T-cell (primary cell): Measurements from ENCODE around the gene MCTP1. TPM values are rescaled to one million over a fixed set of nuclear protein-coding genes. Genes with fewer than 3 reads are reported as not detected.
A peak's percentile ranks its signal among the peaks of the same experiment; 100 is the strongest.

Source experiments
- ATAC-seq, 4 experiments: fragments of 200-7000 bp in 3 of 4; fragments of 150-1000 bp in 1 of 4; cut with Tn5 transposase; replicated peaks in 1 of 4; 1 replicate in 3 of 4; 2 replicates in 1 of 4; pipeline ENCODE4 v1.10.0; 2021; ENCODE audit warnings: moderate library complexity in 3 of 4, mild to moderate bottlenecking in 2 of 4, moderate number of reproducible peaks in 1 of 4
- CTCF ChIA-PET, 2 donors: fragments of 300-600 bp; sonication (Branson Sonifier 250); formaldehyde crosslinking; loops; one replicate each; lab custom pipeline; 2022; ENCODE audit warnings: antibody characterized with exemption in 2 of 2; lab: Charles Lee
- POLR2A ChIA-PET, 2 donors: fragments of 300-600 bp; sonication (Branson Sonifier 250); formaldehyde crosslinking; loops; one replicate each; lab custom pipeline; 2022; ENCODE audit warnings: antibody characterized with exemption in 2 of 2; lab: Charles Lee
- DNase-seq, 35 experiments: peaks; one replicate each; pipeline versions ENCODE4 v3.0.0 to v3.0.0-alpha.2; 2013 to 2023
- H3K27ac ChIP-seq: one replicate; pipeline ENCODE4 v1.5.1; 2013; ENCODE audit warnings: low read length
- H3K27me3 ChIP-seq, 2 experiments: replicated peaks in 1 of 2; 1 replicate in 1 of 2; 2 replicates in 1 of 2; pipeline versions ENCODE4 v1.6.1 to v1.7.0; 2013; ENCODE audit warnings: low read length in 1 of 2, mixed read lengths in 1 of 2; ENCODE audit not compliant: control insufficient read depth in 2 of 2, insufficient read depth in 2 of 2; ENCODE audit errors: extremely low read depth in 1 of 2
- H3K36me3 ChIP-seq, 2 donors: 1 replicate in 1 of 2; 2 replicates in 1 of 2; pipeline versions ENCODE4 v1.6.1 to v1.7.0; 2013; ENCODE audit warnings: low read length in 1 of 2; ENCODE audit not compliant: control insufficient read depth in 2 of 2, insufficient read depth in 1 of 2; ENCODE audit errors: extremely low read depth in 1 of 2
- H3K4me1 ChIP-seq, 2 experiments: 1 replicate in 1 of 2; 2 replicates in 1 of 2; pipeline versions ENCODE4 v1.6.1 to v1.7.0; 2013; ENCODE audit warnings: low read length in 2 of 2, mixed read lengths in 1 of 2; ENCODE audit not compliant: insufficient read depth in 2 of 2, control insufficient read depth in 1 of 2; ENCODE audit errors: extremely low read depth in 1 of 2
- H3K4me3 ChIP-seq, 2 donors: 1 replicate in 1 of 2; 2 replicates in 1 of 2; pipeline versions ENCODE4 v1.5.1 to v1.7.0; 2013; ENCODE audit warnings: mild to moderate bottlenecking in 2 of 2, low read length in 1 of 2, moderate library complexity in 1 of 2; ENCODE audit not compliant: control insufficient read depth in 1 of 2; ENCODE audit errors: extremely low read depth in 1 of 2
- H3K9me3 ChIP-seq: 2 replicates; pipeline ENCODE4 v1.7.0; 2013
- H3K27ac Mint-ChIP-seq, 2 donors: one replicate each; pipeline ENCODE4 v1.8.0; 2020 to 2021; ENCODE audit warnings: mild to moderate bottlenecking in 2 of 2, mixed read lengths in 2 of 2
- H3K27me3 Mint-ChIP-seq, 2 donors: one replicate each; pipeline ENCODE4 v1.8.0; 2021 to 2022; ENCODE audit warnings: mixed read lengths in 2 of 2
- H3K36me3 Mint-ChIP-seq: one replicate; pipeline ENCODE4 v1.8.0; 2021; ENCODE audit warnings: mixed read lengths
- H3K4me1 Mint-ChIP-seq, 3 donors: one replicate each; pipeline ENCODE4 v1.8.0; 2020 to 2022; ENCODE audit warnings: mixed read lengths in 3 of 3, mild to moderate bottlenecking in 1 of 3
- H3K4me3 Mint-ChIP-seq, 3 donors: one replicate each; pipeline ENCODE4 v1.8.0; 2020 to 2022; ENCODE audit warnings: mild to moderate bottlenecking in 3 of 3, mixed read lengths in 3 of 3, moderate library complexity in 3 of 3
- H3K9me3 Mint-ChIP-seq, 3 donors: one replicate each; pipeline ENCODE4 v1.8.0; 2020 to 2022; ENCODE audit warnings: mixed read lengths in 3 of 3
- WGBS: methylation state at CpG from one replicate; pipeline ENCODE4 v1.1.5; 2013; ENCODE audit warnings: missing lambda C conversion rate; ENCODE audit not compliant: insufficient coverage; 5-methylcytosine and 5-hydroxymethylcytosine counted together
- total RNA-seq, 35 experiments: library from RNA in 6 of 35; stranded (reverse) in 6 of 35; fragments of 120-200 nt in 1 of 35; gene quantifications; one replicate each; pipeline versions ENCODE4 v1.2.1 to v1.2.4 and lab custom pipeline; 2013 to 2026

MCTP1 gene
- total RNA-seq, 5 donors from 2014 or later (not counting 1 experiment from before 2014, with no cell fraction given): 0.21 to 2.9 (median 1.7) TPM; not detected in 1

DNA sequence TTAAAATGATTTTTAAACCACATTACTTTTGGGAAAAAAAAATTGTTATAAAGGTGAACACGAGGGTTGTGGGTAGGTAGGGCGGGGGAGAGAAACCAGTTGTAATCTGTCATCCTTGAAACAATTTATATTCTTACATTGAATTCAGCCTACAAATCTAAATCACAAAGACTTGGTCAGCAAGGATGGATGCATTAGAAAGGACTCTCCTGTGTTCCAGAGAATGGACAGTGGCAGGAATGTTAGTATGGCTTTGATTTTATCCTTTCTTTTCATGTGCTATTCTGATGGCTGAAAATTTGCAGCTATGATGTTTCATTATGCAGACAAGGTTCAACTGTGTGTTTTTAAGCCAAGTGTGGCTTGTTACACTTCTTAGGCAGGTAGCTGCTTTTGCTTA, 431.8 kb downstream of the MCTP1 start:
- no peaks in the 10 kb centered on the region for H3K36me3 ChIP-seq
- WGBS: no CpG with 5 or more reads among the region's 2 CpGs
- ChIA-PET POLR2A (no interaction called here), CTCF (no interaction called here)
- DNase-seq (no peak), ATAC-seq (no peak)
- H3K9me3 ChIP-seq: no peaks in the 10 kb centered on the region
- no peak overlapping the region for H3K4me3 Mint-ChIP-seq
- H3K4me3 ChIP-seq: no peak overlapping the region
- H3K27me3 Mint-ChIP-seq: no peaks in the 10 kb centered on the region
- no peak overlapping the region for H3K27ac ChIP-seq
- no peaks in the 10 kb centered on the region for H3K9me3 Mint-ChIP-seq
- H3K27ac Mint-ChIP-seq: no peak overlapping the region
- peaks cover 0 to 4% (median 0%) of the 10 kb centered on the region in 3 donors for H3K4me1 Mint-ChIP-seq
- H3K27me3 ChIP-seq: no peaks in the 10 kb centered on the region
- peaks cover 0 to 2% of the 10 kb centered on the region in 2 experiments for H3K4me1 ChIP-seq
- no peaks in the 10 kb centered on the region for H3K36me3 Mint-ChIP-seq

DNA sequence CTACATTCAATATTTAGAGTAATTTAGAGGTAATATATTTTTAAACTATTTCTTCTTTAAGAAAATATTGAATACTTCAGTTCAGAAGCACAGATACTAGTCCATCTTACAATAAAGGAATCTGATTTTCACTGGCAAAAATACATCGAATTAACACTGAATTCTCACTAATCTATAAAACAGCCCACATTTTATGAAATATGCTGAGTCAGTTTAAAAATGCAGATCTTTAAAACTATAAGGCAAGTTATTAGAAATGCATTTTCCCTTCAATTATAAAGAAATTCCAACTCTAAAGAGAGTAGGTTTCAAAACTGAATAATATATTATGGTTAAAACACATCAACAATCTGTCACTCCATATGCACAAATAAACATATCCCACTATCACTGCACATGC, 433.9 kb downstream of the MCTP1 start:
- Histone ChIP-seq H3K27ac (no peak overlapping the region), H3K4me3 (no peak overlapping the region), H3K36me3 (no peaks in the 10 kb centered on the region), H3K4me1 (peaks cover 0 to 2% of the 10 kb centered on the region in 2 experiments), H3K9me3 (no peaks in the 10 kb centered on the region), H3K27me3 (no peaks in the 10 kb centered on the region)
- ATAC-seq: no peak
- Mint-ChIP-seq H3K4me1 (peaks cover 0 to 4% (median 0%) of the 10 kb centered on the region in 3 donors), H3K36me3 (no peaks in the 10 kb centered on the region), H3K27me3 (no peaks in the 10 kb centered on the region), H3K9me3 (no peaks in the 10 kb centered on the region), H3K4me3 (no peak overlapping the region), H3K27ac (no peak overlapping the region)
- WGBS: no CpG with 5 or more reads among the region's 1 CpG
- ChIA-PET POLR2A (no interaction called here), CTCF (interaction anchor here (0.9 to 1.5 kb wide), 6 partner anchors 10 to 1268 kb away, joined by 3 to 15 read pairs (median 4); no protein-coding TSS in a partner anchor)
- no peak for DNase-seq

DNA sequence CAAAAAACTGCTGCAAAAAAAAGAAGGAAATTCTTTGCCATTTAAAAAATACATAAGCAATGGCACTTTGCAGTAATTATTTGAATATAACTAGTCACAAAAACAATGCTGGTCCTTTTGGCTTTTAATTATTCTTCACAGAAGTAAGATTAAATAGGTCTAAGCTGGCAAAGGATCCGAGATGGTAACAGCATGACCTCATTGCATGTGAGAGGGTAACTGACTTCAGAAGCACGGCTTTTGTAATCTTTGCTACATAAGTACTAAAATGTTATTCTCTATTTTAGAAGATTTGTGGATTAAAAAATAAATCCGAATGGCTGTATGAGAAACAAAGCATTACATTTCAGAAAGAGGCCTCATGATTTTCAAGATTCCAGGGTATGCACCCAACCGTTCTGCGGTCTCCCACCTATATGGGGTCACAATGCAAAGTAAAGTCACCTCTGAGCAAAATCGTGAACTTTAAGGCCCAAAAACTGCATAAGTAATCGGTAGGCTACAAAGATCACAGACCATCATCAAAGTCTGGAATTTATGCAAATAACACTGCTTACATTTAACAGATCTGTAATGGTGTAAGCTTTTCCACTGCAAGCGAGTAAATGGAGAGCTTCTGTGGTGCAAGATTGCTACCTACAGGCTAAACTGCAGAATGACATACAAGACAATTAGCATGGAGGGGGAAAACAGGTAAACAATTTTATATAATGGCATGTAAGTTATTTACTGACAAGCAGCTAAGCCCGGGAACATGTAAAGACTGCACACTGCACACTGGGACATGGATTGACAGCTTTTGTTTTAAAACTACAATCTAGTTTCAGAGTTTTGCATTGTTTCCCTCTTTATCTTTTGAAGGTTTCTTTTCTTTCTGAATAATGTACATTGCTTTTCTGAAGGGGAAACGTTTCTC, 434.8 kb downstream of the MCTP1 start:
- POLR2A ChIA-PET: no interaction called here
- H3K27me3 Mint-ChIP-seq: no peaks in the 10 kb centered on the region

DNA sequence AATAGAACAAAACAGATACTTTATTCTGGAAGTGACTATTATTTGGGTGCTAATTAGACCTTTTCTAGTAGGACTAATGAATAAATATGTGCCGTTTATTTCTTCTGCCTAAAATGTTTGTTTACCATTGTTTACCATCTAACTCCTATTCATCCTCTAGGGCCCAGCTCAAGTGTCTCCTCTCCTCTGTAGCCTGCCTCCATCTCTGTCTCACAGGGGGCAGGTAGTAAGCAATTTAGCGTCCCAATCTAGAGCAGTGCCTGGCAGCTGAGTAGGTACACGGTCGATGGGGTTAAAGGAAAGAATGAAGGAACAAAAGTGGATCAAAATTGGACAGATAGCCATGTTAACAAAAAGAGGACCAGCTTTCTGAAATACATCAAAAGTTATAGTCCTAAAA, 435.6 kb downstream of the MCTP1 start:
- H3K27ac Mint-ChIP-seq: no peak overlapping the region
- DNase-seq (no peak), ATAC-seq (no peak)
- CTCF ChIA-PET: no interaction called here
- H3K36me3 Mint-ChIP-seq: no peaks in the 10 kb centered on the region
- Histone ChIP-seq H3K36me3 (no peaks in the 10 kb centered on the region), H3K27ac (no peak overlapping the region), H3K27me3 (no peaks in the 10 kb centered on the region), H3K4me1 (peaks cover 0 to 2% of the 10 kb centered on the region in 2 experiments), H3K9me3 (no peaks in the 10 kb centered on the region), H3K4me3 (no peak overlapping the region)
- no CpG with 5 or more reads among the region's 4 CpGs for WGBS
- POLR2A ChIA-PET: no interaction called here
- H3K4me3 Mint-ChIP-seq: no peak overlapping the region
- H3K9me3 Mint-ChIP-seq: no peaks in the 10 kb centered on the region
- H3K27me3 Mint-ChIP-seq: no peaks in the 10 kb centered on the region
- H3K4me1 Mint-ChIP-seq: peaks cover 0 to 4% (median 0%) of the 10 kb centered on the region in 3 donors

More for the DNA sequence above, 434.8 kb downstream of the MCTP1 start:
- Mint-ChIP-seq H3K4me3 (no peak overlapping the region), H3K9me3 (no peaks in the 10 kb centered on the region), H3K27ac (no peak overlapping the region), H3K4me1 (peaks cover 0 to 4% (median 0%) of the 10 kb centered on the region in 3 donors), H3K36me3 (no peaks in the 10 kb centered on the region)
- no peak overlapping the region for H3K27ac ChIP-seq
- H3K4me1 ChIP-seq: peaks cover 0 to 2% of the 10 kb centered on the region in 2 experiments
- H3K36me3 ChIP-seq: no peaks in the 10 kb centered on the region
- H3K27me3 ChIP-seq: no peaks in the 10 kb centered on the region
- peak; percentile 68 to 81 (median 78) for ATAC-seq
- no peaks in the 10 kb centered on the region for H3K9me3 ChIP-seq
- peak in 17 of 35 experiments; percentile 0 to 68 (median 10) for DNase-seq
- no peak overlapping the region for H3K4me3 ChIP-seq
- CTCF ChIA-PET: interaction anchor here (0.9 to 1.5 kb wide), 8 partner anchors 9 to 1268 kb away, joined by 3 to 15 read pairs (median 4); no protein-coding TSS in a partner anchor
- 33% methylated on average over 3 of the region's 10 CpGs for WGBS

DNA sequence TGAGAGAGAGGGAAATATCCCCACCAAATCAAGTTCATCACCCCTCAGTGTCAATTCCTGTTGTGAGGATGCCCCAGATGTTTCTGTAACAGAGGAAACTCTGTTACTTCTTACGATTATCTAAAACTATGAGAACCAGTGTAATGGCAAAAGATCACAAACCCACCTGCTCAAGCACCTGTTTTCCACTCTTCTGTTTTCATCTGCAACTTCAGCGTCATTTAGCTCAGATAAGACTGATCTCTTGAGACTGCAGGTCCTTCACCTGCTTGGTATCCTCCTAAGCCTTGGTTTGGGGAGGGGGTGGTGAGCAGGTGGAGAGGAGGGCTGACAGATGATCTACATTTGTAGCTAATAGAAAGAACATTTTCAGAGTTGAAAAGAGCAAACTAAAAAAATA, 437.2 kb downstream of the MCTP1 start:
- Mint-ChIP-seq H3K36me3 (no peaks in the 10 kb centered on the region), H3K4me3 (no peak overlapping the region), H3K27me3 (no peaks in the 10 kb centered on the region), H3K27ac (no peak overlapping the region), H3K9me3 (no peaks in the 10 kb centered on the region), H3K4me1 (peaks cover 0 to 4% (median 0%) of the 10 kb centered on the region in 3 donors)
- H3K9me3 ChIP-seq: no peaks in the 10 kb centered on the region
- ChIA-PET CTCF (no interaction called here), POLR2A (interaction anchor here in 1 of 2 donors (0.6 kb wide), 1 partner anchor 430 kb away, joined by 3 read pairs; no protein-coding TSS in a partner anchor)
- no peak for ATAC-seq
- 56% methylated on average over 1 of the region's 2 CpGs for WGBS
- H3K27ac ChIP-seq: no peak overlapping the region
- no peak for DNase-seq
- H3K4me1 ChIP-seq: peaks cover 0 to 2% of the 10 kb centered on the region in 2 experiments
- H3K36me3 ChIP-seq: no peaks in the 10 kb centered on the region
- no peaks in the 10 kb centered on the region for H3K27me3 ChIP-seq
- H3K4me3 ChIP-seq: no peak overlapping the region

DNA sequence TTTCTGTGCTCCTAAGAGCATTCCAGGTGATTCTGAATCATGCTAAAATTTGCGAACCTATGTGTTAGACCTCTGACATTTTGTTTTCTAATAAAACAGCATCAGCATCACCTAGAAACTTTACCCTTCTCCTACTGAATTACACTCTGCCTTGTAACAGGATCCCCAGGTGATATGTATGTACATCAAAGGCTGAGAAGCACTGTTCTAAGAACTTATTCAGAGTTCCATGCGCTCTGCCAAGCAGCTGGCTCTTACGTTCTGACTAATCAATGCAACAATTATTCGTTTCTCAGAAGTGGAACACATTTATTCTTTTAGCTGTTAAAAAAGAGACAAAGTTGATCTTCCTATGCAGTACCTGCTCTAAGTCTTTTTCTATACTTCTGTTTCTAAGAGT, 437.9 kb downstream of the MCTP1 start:
- H3K9me3 ChIP-seq: no peaks in the 10 kb centered on the region
- POLR2A ChIA-PET: interaction anchor here in 1 of 2 donors (0.7 kb wide), 1 partner anchor 803 kb away, joined by 3 read pairs; no protein-coding TSS in a partner anchor
- no peaks in the 10 kb centered on the region for H3K36me3 ChIP-seq
- CTCF ChIA-PET: no interaction called here
- WGBS: 90% methylated on average over 2 of the region's 4 CpGs
- Mint-ChIP-seq H3K27ac (no peak overlapping the region), H3K36me3 (no peaks in the 10 kb centered on the region), H3K9me3 (no peaks in the 10 kb centered on the region), H3K27me3 (no peaks in the 10 kb centered on the region), H3K4me1 (peaks cover 0 to 4% (median 0%) of the 10 kb centered on the region in 3 donors), H3K4me3 (no peak overlapping the region)
- no peak overlapping the region for H3K27ac ChIP-seq
- H3K4me3 ChIP-seq: no peak overlapping the region
- DNase-seq: no peak
- no peaks in the 10 kb centered on the region for H3K27me3 ChIP-seq
- ATAC-seq: no peak
- peaks cover 0 to 2% of the 10 kb centered on the region in 2 experiments for H3K4me1 ChIP-seq
